Heart left ventricle (tissue), 13 donors: ENCODE data around the gene UPK3BL2.
"Not testable (repeated sequence)": the region's sequence is repeated elsewhere in the genome, so short reads cannot be mapped to it uniquely, and the experiment has no call there.

Experiments
- POLR2A ChIP-seq, 2 donors: fragments of 450-650 bp; IDR thresholded peaks; one replicate each; pipeline ENCODE4 v1.6.1; 2017; ENCODE audit warnings: antibody characterized with exemption in 2 of 2, mild to moderate bottlenecking in 2 of 2, moderate library complexity in 2 of 2
- TF ChIP-seq, protein P1 (sequence below), 12 donors: fragments of 200-600 bp; sonication (generic) in 4 of 12; IDR thresholded peaks; one replicate each; pipeline versions ENCODE4 v1.5.0 to v1.8.0; 2018 to 2022; ENCODE audit warnings: antibody characterized with exemption in 12 of 12, mild to moderate bottlenecking in 5 of 12
- donor health status: ischemic (EF 13 %, LVEDD 7.1; RV severe dilation, severe dysfunction).
- donor health status: DM: no; HTN: yes; CAD: no.
- donor health status: DM: no; HTN: no; CAD: no.
- donor health status: ischemic (EF 25% LVEDD 6.9; RV normal size, moderate dysfunction).
- donor health status: ischemic (EF 25% LVEDD 5.7; RV mildly dilated, moderate dysfunction).
- donor health status: ischemic (EF 35%, LVEDD 5.7; RV mildly dilated, moderate dysfunction).
- donor health status: nonischemic (EF 11% LVEDD 7.7; RV severe dilation, severe dysfunction).
- donor health status: DM: yes; HTN: yes; CAD: no.
- donor health status: PGD.
- donor health status: ischemic (EF 29% LVEDD 5.4; RV normal size, mild dysfunction).
- donor health status: nonischemic (EF 23%, LVEDD 6.1; RV moderate dilation, normal function).

DNA sequence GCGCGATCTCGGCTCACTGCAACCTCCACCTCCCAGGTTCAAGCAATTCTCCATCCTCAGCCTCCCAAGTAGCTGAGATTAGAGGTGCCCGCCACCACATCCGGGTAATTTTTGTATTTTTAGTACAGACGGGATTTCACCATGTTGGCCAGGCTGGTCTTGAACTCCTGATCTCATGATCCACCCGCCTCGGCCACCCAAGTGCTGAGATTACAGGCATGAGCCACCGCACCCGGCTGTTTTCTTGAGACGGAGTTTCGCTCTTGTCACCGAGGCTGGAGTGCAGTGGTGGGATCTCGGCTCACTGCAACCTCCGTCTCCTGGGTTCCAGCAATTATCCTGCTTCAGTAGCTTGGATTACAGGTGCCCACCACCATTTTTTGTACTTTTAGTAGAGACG, 45.2 kb downstream of the UPK3BL2 start:
- TF ChIP-seq, protein P1, sequence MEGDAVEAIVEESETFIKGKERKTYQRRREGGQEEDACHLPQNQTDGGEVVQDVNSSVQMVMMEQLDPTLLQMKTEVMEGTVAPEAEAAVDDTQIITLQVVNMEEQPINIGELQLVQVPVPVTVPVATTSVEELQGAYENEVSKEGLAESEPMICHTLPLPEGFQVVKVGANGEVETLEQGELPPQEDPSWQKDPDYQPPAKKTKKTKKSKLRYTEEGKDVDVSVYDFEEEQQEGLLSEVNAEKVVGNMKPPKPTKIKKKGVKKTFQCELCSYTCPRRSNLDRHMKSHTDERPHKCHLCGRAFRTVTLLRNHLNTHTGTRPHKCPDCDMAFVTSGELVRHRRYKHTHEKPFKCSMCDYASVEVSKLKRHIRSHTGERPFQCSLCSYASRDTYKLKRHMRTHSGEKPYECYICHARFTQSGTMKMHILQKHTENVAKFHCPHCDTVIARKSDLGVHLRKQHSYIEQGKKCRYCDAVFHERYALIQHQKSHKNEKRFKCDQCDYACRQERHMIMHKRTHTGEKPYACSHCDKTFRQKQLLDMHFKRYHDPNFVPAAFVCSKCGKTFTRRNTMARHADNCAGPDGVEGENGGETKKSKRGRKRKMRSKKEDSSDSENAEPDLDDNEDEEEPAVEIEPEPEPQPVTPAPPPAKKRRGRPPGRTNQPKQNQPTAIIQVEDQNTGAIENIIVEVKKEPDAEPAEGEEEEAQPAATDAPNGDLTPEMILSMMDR (IDR thresholded peaks at IDR 0.05), result not testable (repeated sequence)
- TF ChIP-seq POLR2A (IDR thresholded peaks at IDR 0.05), result not testable (repeated sequence)
